HEK293T (cell line): Measurements from ENCODE around the gene SLC9A8.

ENCODE experiments used
- BHLHE40 ChIP-seq: fragments of 450-650 bp; IDR thresholded peaks from 2 replicates; pipeline ENCODE4 v1.6.1; 2016; ENCODE audit warnings: mild to moderate bottlenecking, moderate library complexity, borderline replicate concordance
- ELF4 ChIP-seq: fragments of 450-650 bp; IDR thresholded peaks from 2 replicates; pipeline ENCODE4 v1.6.1; 2017; ENCODE audit warnings: antibody characterized with exemption
- FOXA1 ChIP-seq: fragments of 450-650 bp; IDR thresholded peaks from 2 replicates; pipeline ENCODE4 v1.6.1; 2016; ENCODE audit warnings: mild to moderate bottlenecking
- FOXK2 ChIP-seq: fragments of 450-650 bp; IDR thresholded peaks from 2 replicates; pipeline ENCODE4 v1.6.1; 2016; ENCODE audit warnings: mild to moderate bottlenecking
- FOXM1 ChIP-seq: fragments of 450-650 bp; IDR thresholded peaks from 2 replicates; pipeline ENCODE4 v1.6.1; 2017; ENCODE audit warnings: mild to moderate bottlenecking, borderline replicate concordance
- HDGF ChIP-seq: fragments of 450-650 bp; IDR thresholded peaks from 2 replicates; pipeline ENCODE4 v1.6.1; 2017; ENCODE audit warnings: antibody characterized with exemption, borderline replicate concordance
- LEF1 ChIP-seq: fragments of 450-650 bp; IDR thresholded peaks from 2 replicates; pipeline ENCODE4 v1.6.1; 2017; ENCODE audit warnings: mild to moderate bottlenecking, borderline replicate concordance
- NFRKB ChIP-seq: fragments of 450-650 bp; IDR thresholded peaks from 2 replicates; pipeline ENCODE4 v1.6.1; 2016; ENCODE audit warnings: mild to moderate bottlenecking, moderate library complexity
- SP1 ChIP-seq: fragments of 450-650 bp; IDR thresholded peaks from 2 replicates; pipeline ENCODE4 v1.6.1; 2017
- SUZ12 ChIP-seq: fragments of 450-650 bp; IDR thresholded peaks from 2 replicates; pipeline ENCODE4 v1.6.1; 2016; ENCODE audit warnings: mild to moderate bottlenecking
- TARDBP ChIP-seq: fragments of 450-650 bp; IDR thresholded peaks from 2 replicates; pipeline ENCODE4 v1.6.1; 2016
- ZNF384 ChIP-seq: fragments of 450-650 bp; IDR thresholded peaks from 2 replicates; pipeline ENCODE4 v1.6.1; 2016
- TF ChIP-seq, protein P1 (sequence below): fragments of 450-650 bp; IDR thresholded peaks from 2 replicates; pipeline ENCODE4 v1.6.1; 2016

DNA sequence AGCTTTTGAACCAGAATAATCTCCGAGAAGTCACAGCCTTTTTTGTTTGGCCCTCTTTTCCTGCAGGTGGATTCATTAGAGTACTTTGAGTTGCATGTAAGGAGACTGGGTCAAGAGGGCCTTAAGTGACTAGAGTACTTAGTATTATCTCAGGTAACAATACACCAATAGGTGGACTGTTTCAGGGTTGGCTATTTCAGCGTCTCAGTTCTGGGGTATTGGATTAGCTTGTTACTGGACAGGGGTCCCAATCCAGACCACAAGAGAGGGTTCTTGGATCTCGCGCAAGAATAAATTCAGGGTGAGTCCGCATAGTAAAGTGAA is 47.3 kb upstream of the SLC9A8 start:
- TF ChIP-seq NFRKB (no peak), FOXK2 (no peak), SUZ12 (no peak), FOXA1 (no peak), LEF1 (no peak), ZNF384 (no peak), ELF4 (no peak), FOXM1 (no peak), SP1 (no peak), HDGF (no peak), BHLHE40 (no peak), TARDBP (no peak)
- TF ChIP-seq, protein P1, sequence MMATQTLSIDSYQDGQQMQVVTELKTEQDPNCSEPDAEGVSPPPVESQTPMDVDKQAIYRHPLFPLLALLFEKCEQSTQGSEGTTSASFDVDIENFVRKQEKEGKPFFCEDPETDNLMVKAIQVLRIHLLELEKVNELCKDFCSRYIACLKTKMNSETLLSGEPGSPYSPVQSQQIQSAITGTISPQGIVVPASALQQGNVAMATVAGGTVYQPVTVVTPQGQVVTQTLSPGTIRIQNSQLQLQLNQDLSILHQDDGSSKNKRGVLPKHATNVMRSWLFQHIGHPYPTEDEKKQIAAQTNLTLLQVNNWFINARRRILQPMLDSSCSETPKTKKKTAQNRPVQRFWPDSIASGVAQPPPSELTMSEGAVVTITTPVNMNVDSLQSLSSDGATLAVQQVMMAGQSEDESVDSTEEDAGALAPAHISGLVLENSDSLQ: no peak
